SK-N-SH treated with all-trans-retinoic acid at 6 μM for 48 hours (cell line): ENCODE data around the gene ELOA.

ENCODE experiments used
- ATAC-seq: fragments of 200-7000 bp; cut with Tn5 transposase; 3 replicates; pipeline ENCODE4 v1.9.1; 2020; ENCODE audit warnings: mild to moderate bottlenecking, moderate library complexity
- ARNTL ChIP-seq: fragments of 450-650 bp; formaldehyde crosslinking; IDR thresholded peaks from 2 replicates; pipeline ENCODE4 v1.5.0; 2020; ENCODE audit warnings: low read depth, mild to moderate bottlenecking, moderate library complexity, borderline replicate concordance
- BACH2 ChIP-seq: fragments of 250-450 bp; sonication (Bioruptor Pico); IDR thresholded peaks from 2 replicates; pipeline ENCODE4 v1.9.0; 2021; ENCODE audit warnings: mild to moderate bottlenecking, borderline replicate concordance
- CSRNP3 ChIP-seq: fragments of 250-450 bp; sonication (Bioruptor Pico); IDR thresholded peaks from 2 replicates; pipeline ENCODE4 v1.5.1; 2021; ENCODE audit warnings: mild to moderate bottlenecking, moderate library complexity
- ESRRG ChIP-seq: fragments of 250-450 bp; sonication (Bioruptor Pico); IDR thresholded peaks from 2 replicates; pipeline ENCODE4 v1.6.1; 2021; ENCODE audit warnings: mild to moderate bottlenecking
- GLIS3 ChIP-seq: fragments of 250-450 bp; sonication (Bioruptor Pico); IDR thresholded peaks from 2 replicates; pipeline ENCODE4 v1.5.0; 2020; ENCODE audit warnings: mild to moderate bottlenecking, moderate library complexity
- ISL1 ChIP-seq: fragments of 250-450 bp; sonication (Bioruptor Pico); IDR thresholded peaks from 2 replicates; pipeline ENCODE4 v2.1.2; 2022; ENCODE audit warnings: mild to moderate bottlenecking, moderate library complexity
- OSR1 ChIP-seq: fragments of 250-450 bp; sonication (Bioruptor Pico); IDR thresholded peaks from 2 replicates; pipeline ENCODE4 v1.8.0; 2022; ENCODE audit warnings: moderate library complexity, mild to moderate bottlenecking, inconsistent platforms
- PATZ1 ChIP-seq: fragments of 250-450 bp; sonication (Bioruptor Pico); IDR thresholded peaks from 2 replicates; pipeline ENCODE4 v1.8.0; 2020; ENCODE audit warnings: mild to moderate bottlenecking, moderate library complexity, borderline replicate concordance
- POU6F1 ChIP-seq: fragments of 250-450 bp; sonication (Bioruptor Pico); IDR thresholded peaks from 2 replicates; pipeline ENCODE4 v1.8.0; 2021; ENCODE audit warnings: low read depth, mild to moderate bottlenecking, moderate library complexity, borderline replicate concordance
- PPARA ChIP-seq: fragments of 250-450 bp; sonication (Bioruptor Pico); IDR thresholded peaks from 2 replicates; pipeline ENCODE4 v1.5.0; 2020; ENCODE audit warnings: mild to moderate bottlenecking, borderline replicate concordance
- RARB ChIP-seq: fragments of 250-450 bp; sonication (Bioruptor Pico); IDR thresholded peaks from 2 replicates; pipeline ENCODE4 v1.8.0; 2021; ENCODE audit warnings: mild to moderate bottlenecking, moderate library complexity
- SNAI2 ChIP-seq: fragments of 250-450 bp; sonication (Bioruptor Pico); IDR thresholded peaks from 2 replicates; pipeline ENCODE4 v1.5.0; 2020; ENCODE audit warnings: mild to moderate bottlenecking, moderate library complexity
- TCF4 ChIP-seq: fragments of 250-450 bp; sonication (Bioruptor Pico); IDR thresholded peaks from 2 replicates; pipeline ENCODE4 v1.8.0; 2021; ENCODE audit warnings: mild to moderate bottlenecking, moderate library complexity, borderline replicate concordance
- TOX ChIP-seq: fragments of 250-450 bp; sonication (Bioruptor Pico); IDR thresholded peaks from 2 replicates; pipeline ENCODE4 v1.8.0; 2021; ENCODE audit warnings: mild to moderate bottlenecking, moderate library complexity, borderline replicate concordance
- TSHZ2 ChIP-seq: fragments of 250-450 bp; sonication (Bioruptor Pico); IDR thresholded peaks from 2 replicates; pipeline ENCODE4 v1.5.0; 2020; ENCODE audit warnings: mild to moderate bottlenecking, moderate library complexity
- ZC3H10 ChIP-seq: fragments of 250-450 bp; sonication (Bioruptor Pico); IDR thresholded peaks from 2 replicates; pipeline ENCODE4 v1.5.1; 2021; ENCODE audit warnings: mild to moderate bottlenecking, moderate library complexity
- ZFP30 ChIP-seq: fragments of 450-650 bp; formaldehyde crosslinking; IDR thresholded peaks from 2 replicates; pipeline ENCODE4 v1.5.0; 2022; ENCODE audit warnings: mild to moderate bottlenecking, moderate library complexity
- ZNF565 ChIP-seq: fragments of 450-650 bp; formaldehyde crosslinking; conservative IDR thresholded peaks from 2 replicates; pipeline ENCODE4 v1.5.0; 2020; ENCODE audit warnings: low read depth, mild to moderate bottlenecking, moderate library complexity
- ZNF70 ChIP-seq: fragments of 450-650 bp; formaldehyde crosslinking; IDR thresholded peaks from 2 replicates; pipeline ENCODE4 v1.5.0; 2020; ENCODE audit warnings: mild to moderate bottlenecking, moderate library complexity
- ZNF8 ChIP-seq: fragments of 450-650 bp; formaldehyde crosslinking; IDR thresholded peaks from 2 replicates; pipeline ENCODE4 v1.5.0; 2020; ENCODE audit warnings: mild to moderate bottlenecking, moderate library complexity

The ELOA gene

GRCh38 chr1:23803674-23804073 is 60.4 kb downstream of the ELOA start:
- TF ChIP-seq TOX (CRISPR knock-in tag), result no peak
- no peak for TF ChIP-seq ZNF70 (CRISPR knock-in tag)
- TF ChIP-seq CSRNP3 (CRISPR knock-in tag), result no peak
- TF ChIP-seq ZFP30 (CRISPR knock-in tag), result no peak
- no peak for TF ChIP-seq ESRRG (CRISPR knock-in tag)
- no peak for TF ChIP-seq RARB
- no peak for TF ChIP-seq PATZ1 (CRISPR knock-in tag)
- no peak for TF ChIP-seq POU6F1 (CRISPR knock-in tag)
- no peak for TF ChIP-seq GLIS3 (CRISPR knock-in tag)
- no peak for TF ChIP-seq BACH2 (CRISPR knock-in tag)
- TF ChIP-seq PPARA, result no peak
- no peak for TF ChIP-seq ZNF565 (CRISPR knock-in tag)
- TF ChIP-seq TCF4 (CRISPR knock-in tag), result no peak
- no peak for TF ChIP-seq ZNF8 (CRISPR knock-in tag)
- TF ChIP-seq TSHZ2 (CRISPR knock-in tag), result no peak
- TF ChIP-seq ZC3H10 (CRISPR knock-in tag), result no peak
- TF ChIP-seq ISL1 (CRISPR knock-in tag), result no peak
- TF ChIP-seq OSR1 (CRISPR knock-in tag), result no peak
- no peak for TF ChIP-seq SNAI2 (CRISPR knock-in tag)
- ATAC-seq, result no peak

- TF ChIP-seq SNAI2 (CRISPR knock-in tag), result no peak
- TF ChIP-seq ARNTL, result no peak
- no peak for TF ChIP-seq CSRNP3 (CRISPR knock-in tag)
- no peak for TF ChIP-seq PPARA
- no peak for ATAC-seq
These were observed 61.0 kb downstream of the ELOA start for GRCh38 chr1:23804183-23804835.

- no peak for ATAC-seq
- no peak for TF ChIP-seq ZC3H10 (CRISPR knock-in tag)
- no peak for TF ChIP-seq PPARA
These were observed 61.8 kb downstream of the ELOA start for GRCh38 chr1:23805025-23805424.

- ATAC-seq, result no peak
- no peak for TF ChIP-seq POU6F1 (CRISPR knock-in tag)
- no peak for TF ChIP-seq TCF4 (CRISPR knock-in tag)
- no peak for TF ChIP-seq ZNF565 (CRISPR knock-in tag)
- TF ChIP-seq BACH2 (CRISPR knock-in tag), result no peak
- TF ChIP-seq OSR1 (CRISPR knock-in tag), result no peak
- no peak for TF ChIP-seq ISL1 (CRISPR knock-in tag)
- TF ChIP-seq SNAI2 (CRISPR knock-in tag), result no peak
- no peak for TF ChIP-seq ARNTL
These were observed 63.0 kb downstream of the ELOA start for GRCh38 chr1:23806280-23806679.
